GM19099 (cell line): ENCODE data around the gene HK3.

Experiments
- POLR2A ChIP-seq: IDR thresholded peaks from 3 replicates; pipeline ENCODE4 v1.6.1; 2011; ENCODE audit warnings: low read depth; ENCODE audit not compliant: insufficient read length; ENCODE audit errors: extremely low read depth

HK3 gene

GRCh38 chr5:176836811-176837706, 62.1 kb downstream of the HK3 start:
- TF ChIP-seq POLR2A: no peak

DNA sequence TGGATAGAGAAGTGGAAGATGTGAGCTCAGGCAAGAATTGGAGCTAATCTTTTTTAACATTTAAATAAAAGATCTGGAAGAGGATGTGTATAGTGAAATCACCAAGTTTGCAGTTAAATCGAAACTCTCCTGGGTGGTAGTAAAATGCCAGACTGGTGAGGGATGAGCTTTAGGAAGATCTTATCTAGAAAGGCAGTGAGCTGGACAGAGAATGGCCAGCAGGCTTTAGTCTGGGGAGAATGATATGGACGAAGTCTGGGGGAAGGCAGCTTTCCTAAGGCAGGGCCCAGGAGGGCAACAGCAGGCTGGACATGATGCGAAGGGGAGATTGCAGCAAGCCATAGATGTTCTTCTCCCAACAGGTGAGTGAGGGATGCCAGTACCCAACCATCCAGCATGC, 63.2 kb downstream of the HK3 start:
- TF ChIP-seq POLR2A: no peak

- no peak for TF ChIP-seq POLR2A
Measured at GRCh38 chr5:176833286-176833685, 65.9 kb downstream of the HK3 start.

- TF ChIP-seq POLR2A: no peak
Measured at GRCh38 chr5:176832162-176832561, 67.0 kb downstream of the HK3 start.

DNA sequence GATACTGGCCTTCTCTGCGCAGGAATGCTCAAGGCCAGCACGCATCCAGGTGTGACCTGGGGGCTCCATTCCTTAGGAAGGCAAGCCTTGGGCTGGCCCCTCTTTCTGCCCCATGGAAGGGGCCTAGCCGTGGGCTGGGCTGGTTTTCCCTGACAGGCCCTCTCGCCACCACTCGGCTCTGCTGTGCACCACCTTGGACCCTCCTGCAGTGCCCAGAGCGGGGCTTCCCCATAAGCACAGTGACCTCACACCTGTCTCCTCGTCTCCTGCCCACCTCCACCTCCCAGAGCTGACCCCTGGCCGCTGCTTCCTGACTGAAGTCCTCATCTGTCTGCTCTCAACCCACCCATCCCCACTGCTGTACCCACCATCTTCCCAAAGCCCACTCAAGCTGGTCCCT, 67.7 kb downstream of the HK3 start:
- no peak for TF ChIP-seq POLR2A

DNA sequence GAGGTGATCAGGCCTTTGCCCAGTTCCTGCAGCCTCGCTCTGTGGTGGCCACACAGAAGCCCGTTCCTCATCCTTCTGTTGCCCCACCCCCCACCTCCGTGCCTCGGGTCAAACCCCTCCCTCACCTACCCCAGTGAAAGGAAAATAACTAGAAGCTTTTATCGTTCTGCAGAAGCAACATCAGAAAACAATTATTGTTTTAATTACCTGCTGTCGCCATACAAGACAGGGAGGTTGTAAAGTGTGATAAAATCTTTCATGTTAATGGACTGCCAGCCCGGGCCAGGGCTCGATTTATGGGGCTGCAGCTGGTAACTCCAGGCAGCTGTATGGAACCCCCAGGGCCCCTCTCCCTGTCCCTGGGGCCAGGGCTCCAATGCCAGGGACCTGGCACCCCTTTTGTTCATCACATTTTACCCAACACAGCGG, 68.1 kb downstream of the HK3 start:
- TF ChIP-seq POLR2A: no peak
